Activated CD4-positive, alpha-beta T cell treated with anti-CD3 and anti-CD28 coated beads, Interleukin-2, amount 50 U/mL, for 1 hour (primary cell): ENCODE results near the gene ATP6V1G2.
A peak's percentile ranks its signal among the peaks of the same experiment; 100 is the strongest.

Source experiments
- DNase-seq: peaks from one replicate; pipeline ENCODE4 v3.0.0-alpha.2; 2020

ATP6V1G2 gene

GRCh38 chr6:31546958-31547726 lies 734 bp upstream of the ATP6V1G2 start, which contains the start of gene NFKBIL1:
Gene NFKBIL1, plus strand, starts transcription at chr6:31547608. Its CDS starts 87 bp downstream, at chr6:31547695.
- DNase-seq, result peak; percentile 82

GRCh38 chr6:31545291-31545690 lies 1.1 kb downstream of the ATP6V1G2 start:
- DNase-seq, result no peak

GRCh38 chr6:31544676-31545075 lies 1.7 kb downstream of the ATP6V1G2 start:
- no peak for DNase-seq

GRCh38 chr6:31543639-31544038 lies 2.8 kb downstream of the ATP6V1G2 start:
- no peak for DNase-seq

GRCh38 chr6:31541658-31542521 lies 4.5 kb downstream of the ATP6V1G2 start, which contains the start of gene DDX39B:
Gene DDX39B, minus strand, starts transcription at chr6:31542003. Its CDS starts 1,471 bp downstream, at chr6:31540532.
- peak; percentile 91 for DNase-seq

GRCh38 chr6:31541059-31541657 lies 5.2 kb downstream of the ATP6V1G2 start:
- DNase-seq, result peak; percentile 70

GRCh38 chr6:31540640-31541039 lies 5.8 kb downstream of the ATP6V1G2 start:
- no peak for DNase-seq

- no peak for DNase-seq
Observed at GRCh38 chr6:31538805-31539400, 7.5 kb downstream of the ATP6V1G2 start.

GRCh38 chr6:31535538-31536324 lies 10.7 kb downstream of the ATP6V1G2 start:
- no peak for DNase-seq

- DNase-seq, result no peak
Observed at GRCh38 chr6:31534521-31535040, 11.8 kb downstream of the ATP6V1G2 start.

- no peak for DNase-seq
Observed at GRCh38 chr6:31534011-31534410, 12.4 kb downstream of the ATP6V1G2 start.

GRCh38 chr6:31533455-31533841 lies 13.0 kb downstream of the ATP6V1G2 start:
- no peak for DNase-seq

GRCh38 chr6:31532644-31533454 lies 13.6 kb downstream of the ATP6V1G2 start:
- DNase-seq, result no peak

- no peak for DNase-seq
Observed at GRCh38 chr6:31531771-31532643, 14.4 kb downstream of the ATP6V1G2 start.

GRCh38 chr6:31531162-31531561 lies 15.2 kb downstream of the ATP6V1G2 start:
- no peak for DNase-seq

GRCh38 chr6:31530659-31531058 lies 15.7 kb downstream of the ATP6V1G2 start:
- no peak for DNase-seq

GRCh38 chr6:31529329-31530150 lies 16.9 kb downstream of the ATP6V1G2 start:
- no peak for DNase-seq

- no peak for DNase-seq
Observed at GRCh38 chr6:31528821-31529328, 17.5 kb downstream of the ATP6V1G2 start, which contains the start of gene MCCD1. Gene MCCD1, plus strand, starts transcription at chr6:31528962. Its CDS starts 53 bp downstream, at chr6:31529015.
